ENCODE results near the gene KLHL18. TPM values are rescaled to one million over a fixed set of nuclear protein-coding genes. Genes with fewer than 3 reads are reported as not detected.
A peak's percentile ranks its signal among the peaks of the same experiment; 100 is the strongest.

KLHL18 gene
- total RNA-seq, 2 experiments from 2014 or later: 13.1 to 28.6 TPM

DNA sequence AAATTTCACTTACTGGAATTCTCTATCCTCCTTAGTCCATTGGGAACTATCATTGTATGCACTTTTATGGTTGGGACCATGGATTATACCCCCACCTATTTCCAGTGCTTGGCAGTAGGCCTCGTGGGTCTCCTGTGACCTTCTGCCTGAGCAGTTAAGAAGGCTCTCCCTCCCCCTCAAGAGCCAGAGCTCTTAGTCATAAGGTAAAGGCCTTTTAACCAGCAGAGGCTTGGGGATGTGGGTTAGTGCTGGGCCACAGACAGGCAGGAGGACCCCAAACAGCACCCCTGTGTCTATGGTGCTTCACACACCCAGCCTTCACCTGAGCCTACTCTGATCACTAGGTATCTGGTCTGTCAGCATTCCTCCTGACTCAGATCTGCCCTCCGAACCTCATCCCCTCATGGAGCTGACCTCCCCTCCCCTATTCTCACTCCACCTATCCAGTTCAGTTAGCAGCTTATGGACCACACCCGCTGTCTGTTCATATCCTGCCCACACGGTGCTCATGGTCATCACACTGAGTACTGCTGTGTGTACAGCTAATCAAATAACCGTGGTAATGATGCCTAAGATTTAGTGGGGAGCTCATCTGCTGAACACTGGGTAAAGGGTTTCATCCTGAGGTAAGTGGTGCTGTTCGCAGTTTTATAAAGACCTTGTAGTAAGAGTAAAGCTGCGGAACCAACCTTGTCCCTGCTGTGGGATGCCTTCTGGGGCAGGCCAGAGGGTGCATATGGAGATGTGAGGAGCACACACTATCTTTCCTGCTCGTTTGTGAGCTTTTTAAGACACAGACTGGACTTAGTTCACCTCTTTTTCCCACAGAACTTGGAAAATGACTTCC is 40.9 kb downstream of the KLHL18 start:
- no peaks in the 10 kb centered on the region for H3K4me1 ChIP-seq (ENCODE audit: insufficient read depth, low read length, poor library complexity, severe bottlenecking)
- no peak overlapping the region for H3K27ac ChIP-seq (ENCODE audit: low read depth, low read length, poor library complexity, severe bottlenecking)
- CTCF ChIA-PET (ENCODE audit: unreplicated experiment): interaction anchor here (0.5 kb wide), 1 partner anchor 25 kb away, joined by 3 read pairs; no protein-coding TSS in a partner anchor
- no peak overlapping the region for H3K4me3 ChIP-seq (ENCODE audit: low read depth, low read length, poor library complexity, severe bottlenecking)
- no peak overlapping the region for H3K4me2 ChIP-seq (ENCODE audit: low read length)
- TF ChIP-seq EZH2phosphoT487 (IDR thresholded peaks at IDR 0.05; ENCODE audit: borderline replicate concordance, low read depth, low read length): no peak
- TF ChIP-seq, protein P1, sequence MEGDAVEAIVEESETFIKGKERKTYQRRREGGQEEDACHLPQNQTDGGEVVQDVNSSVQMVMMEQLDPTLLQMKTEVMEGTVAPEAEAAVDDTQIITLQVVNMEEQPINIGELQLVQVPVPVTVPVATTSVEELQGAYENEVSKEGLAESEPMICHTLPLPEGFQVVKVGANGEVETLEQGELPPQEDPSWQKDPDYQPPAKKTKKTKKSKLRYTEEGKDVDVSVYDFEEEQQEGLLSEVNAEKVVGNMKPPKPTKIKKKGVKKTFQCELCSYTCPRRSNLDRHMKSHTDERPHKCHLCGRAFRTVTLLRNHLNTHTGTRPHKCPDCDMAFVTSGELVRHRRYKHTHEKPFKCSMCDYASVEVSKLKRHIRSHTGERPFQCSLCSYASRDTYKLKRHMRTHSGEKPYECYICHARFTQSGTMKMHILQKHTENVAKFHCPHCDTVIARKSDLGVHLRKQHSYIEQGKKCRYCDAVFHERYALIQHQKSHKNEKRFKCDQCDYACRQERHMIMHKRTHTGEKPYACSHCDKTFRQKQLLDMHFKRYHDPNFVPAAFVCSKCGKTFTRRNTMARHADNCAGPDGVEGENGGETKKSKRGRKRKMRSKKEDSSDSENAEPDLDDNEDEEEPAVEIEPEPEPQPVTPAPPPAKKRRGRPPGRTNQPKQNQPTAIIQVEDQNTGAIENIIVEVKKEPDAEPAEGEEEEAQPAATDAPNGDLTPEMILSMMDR (conservative IDR thresholded peaks at IDR 0.05; ENCODE audit: low read length): no peak
- no peaks in the 10 kb centered on the region for H3K9me3 ChIP-seq (ENCODE audit: low read length)
- no peak overlapping the region for H2AFZ ChIP-seq (ENCODE audit: low read length)
- H3K36me3 ChIP-seq (ENCODE audit: insufficient read depth, low read length): peaks cover 90% of the 10 kb centered on the region
- DNase-seq (ENCODE audit: low spot score): no peak
- POLR2A ChIA-PET: interaction anchor here (0.6 kb wide), 1 partner anchor 838 kb away, joined by 5 read pairs; no protein-coding TSS in a partner anchor
- H3K79me2 ChIP-seq (ENCODE audit: insufficient read depth, low read depth, low read length): 0 out of 2 replicates have a peak, but pooled peaks cover under 1% of the 10 kb centered on the region
- H3K9me2 ChIP-seq (ENCODE audit: insufficient read depth, low read length): no peaks in the 10 kb centered on the region
- intact Hi-C loops (cut with micrococcal nuclease; ENCODE audit: unreplicated experiment): loop anchor here (1.0 to 5.0 kb wide), 5 partner anchors 41 to 396 kb away; partner anchors contain the start of genes KIF9, KLHL18 and SETD2
- H4K20me1 ChIP-seq (ENCODE audit: insufficient read depth, low read length): no peaks in the 10 kb centered on the region
- BruUV-seq (replicated peaks): no TSS peak

DNA sequence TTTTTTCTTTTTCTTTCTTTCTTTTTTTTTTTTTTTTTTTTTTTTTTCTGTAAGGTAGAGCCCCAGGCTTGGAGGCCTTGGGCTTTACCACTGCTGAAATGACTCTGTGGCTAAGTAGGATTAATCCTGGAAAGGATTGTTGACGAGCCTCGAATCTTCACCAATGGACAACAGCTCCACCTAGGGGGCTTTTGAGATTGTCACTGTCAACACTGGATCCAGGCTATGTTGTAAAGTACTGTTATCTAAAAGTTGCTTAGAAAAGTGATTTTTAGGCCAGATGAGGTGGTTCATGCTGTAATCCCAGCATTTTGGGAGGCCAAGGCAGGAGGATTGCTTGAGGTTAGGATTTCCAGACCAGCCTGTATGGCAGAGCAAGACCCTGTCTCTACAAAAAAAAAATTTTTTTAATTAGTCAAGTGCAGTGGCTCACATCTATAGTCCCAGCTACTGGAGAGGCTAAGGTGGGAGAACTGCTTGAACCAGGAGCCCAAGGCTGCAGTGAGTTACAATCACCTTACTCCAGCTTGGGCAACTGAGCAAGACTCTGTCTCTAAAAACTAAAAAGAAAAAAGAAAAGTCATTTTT is 41.6 kb downstream of the KLHL18 start:
- Histone ChIP-seq H3K4me3 (ENCODE audit: low read depth, low read length, poor library complexity, severe bottlenecking) (no peak overlapping the region), H4K20me1 (ENCODE audit: insufficient read depth, low read length) (no peaks in the 10 kb centered on the region), H3K4me1 (ENCODE audit: insufficient read depth, low read length, poor library complexity, severe bottlenecking) (no peaks in the 10 kb centered on the region), H3K9me2 (ENCODE audit: insufficient read depth, low read length) (no peaks in the 10 kb centered on the region), H3K79me2 (ENCODE audit: insufficient read depth, low read depth, low read length) (no peaks in the 10 kb centered on the region), H3K27ac (ENCODE audit: low read depth, low read length, poor library complexity, severe bottlenecking) (no peak overlapping the region), H3K4me2 (ENCODE audit: low read length) (no peak overlapping the region), H2AFZ (ENCODE audit: low read length) (no peak overlapping the region), H3K36me3 (ENCODE audit: insufficient read depth, low read length) (peaks cover 89% of the 10 kb centered on the region), H3K9me3 (ENCODE audit: low read length) (no peaks in the 10 kb centered on the region)
- TF ChIP-seq EZH2phosphoT487 (IDR thresholded peaks at IDR 0.05; ENCODE audit: borderline replicate concordance, low read depth, low read length): no peak
- TF ChIP-seq, protein P1 (conservative IDR thresholded peaks at IDR 0.05; ENCODE audit: low read length): peak; percentile 88
- intact Hi-C loops (cut with micrococcal nuclease; ENCODE audit: unreplicated experiment): loop anchor here (1.0 to 5.0 kb wide), 5 partner anchors 42 to 397 kb away; partner anchors contain the start of genes KIF9, KLHL18 and SETD2
- ChIA-PET CTCF (ENCODE audit: unreplicated experiment) (no interaction called here), POLR2A (interaction anchor here (0.6 to 1.0 kb wide), 2 partner anchors 97 to 837 kb away, joined by 3 to 5 read pairs; no protein-coding TSS in a partner anchor)
- BruUV-seq (replicated peaks): no TSS peak
- DNase-seq (ENCODE audit: low spot score): peak; percentile 81

Measured in OCI-LY7 (cell line).